GM12878 (cell line): ENCODE data around the gene CCDC57. TPM values are rescaled to one million over a fixed set of nuclear protein-coding genes. Genes with fewer than 3 reads are reported as not detected.

Source experiments
- ATAC-seq: fragments of 200-7000 bp; cut with Tn5 transposase; 3 replicates; pipeline ENCODE4 v1.9.1; 2020; ENCODE audit warnings: mild to moderate bottlenecking, moderate library complexity
- BruUV-seq: library from RNA; stranded (reverse); fragments of 400-500 nt; replicated peaks from 2 replicates; lab custom pipeline; 2021; lab: Mats Ljungman, UMichigan
- CTCF ChIA-PET: fragments of 300-600 bp; sonication (Branson Sonifier 250); formaldehyde crosslinking; extraction: SDS; loops from one replicate; lab custom pipeline; 2021; ENCODE audit warnings: inconsistent platforms; lab: Yijun Ruan, JAX
- POLR2A ChIA-PET: fragments of 350-600 bp; formaldehyde crosslinking; extraction: SDS; loops from one replicate; lab custom pipeline; 2021; ENCODE audit warnings: inconsistent platforms; lab: Charles Lee
- RAD21 ChIA-PET: fragments of 300-600 bp; sonication (Branson Sonifier 250); formaldehyde crosslinking; loops from one replicate; lab custom pipeline; 2023; ENCODE audit warnings: antibody characterized with exemption; ENCODE audit not compliant: unreplicated experiment; lab: Charles Lee
- SMC1A ChIA-PET: fragments of 300-600 bp; sonication (Branson Sonifier 250); formaldehyde crosslinking; loops from one replicate; lab custom pipeline; 2023; ENCODE audit not compliant: unreplicated experiment, uncharacterized antibody; lab: Charles Lee
- DNase-seq: peaks from one replicate; pipeline ENCODE4 v3.0.0-alpha.2; 2011; ENCODE audit warnings: low read depth, low spot score
- FAIRE-seq: peaks from 3 replicates; lab custom pipeline; 2011; peaks lifted over from hg19 to GRCh38; lab: Jason Lieb, UNC
- H2AFZ ChIP-seq: 2 replicates; pipeline ENCODE4 v1.6.0; 2011; ENCODE audit warnings: low read depth, low read length, control low read depth; ENCODE audit not compliant: control insufficient read depth
- H3K27ac ChIP-seq: 2 replicates; pipeline ENCODE4 v1.5.1; 2011; ENCODE audit warnings: control low read depth; ENCODE audit not compliant: control insufficient read depth, insufficient read depth
- H3K27me3 ChIP-seq, 2 experiments: replicated peaks in 1 of 2; 2 replicates each; pipeline versions ENCODE4 v1.6.0 to v1.6.1; 2011; ENCODE audit warnings: low read length in 1 of 2; ENCODE audit not compliant: control insufficient read depth in 2 of 2, insufficient read depth in 2 of 2
- H3K36me3 ChIP-seq, 2 experiments: 2 replicates each; pipeline ENCODE4 v1.5.1; 2011; ENCODE audit warnings: low read length in 1 of 2; ENCODE audit not compliant: control insufficient read depth in 2 of 2, insufficient read depth in 2 of 2
- H3K4me1 ChIP-seq: 2 replicates; pipeline ENCODE4 v1.6.1; 2011; ENCODE audit warnings: mild to moderate bottlenecking, low read length, moderate library complexity, mixed read lengths; ENCODE audit not compliant: control insufficient read depth, insufficient read depth
- H3K4me2 ChIP-seq: 2 replicates; pipeline ENCODE4 v1.6.0; 2011; ENCODE audit warnings: control low read depth; ENCODE audit not compliant: control insufficient read depth, insufficient read depth
- H3K4me3 ChIP-seq: fragments of 200-600 bp; sonication (generic); 2 replicates; pipeline ENCODE4 v1.5.1; 2016
- H3K79me2 ChIP-seq: 2 replicates; pipeline ENCODE4 v1.6.0; 2011; ENCODE audit warnings: low read length; ENCODE audit not compliant: control insufficient read depth, insufficient read depth
- H3K9ac ChIP-seq: 2 replicates; pipeline ENCODE4 v1.8.0; 2011; ENCODE audit warnings: low read length, control low read depth, mixed read lengths; ENCODE audit not compliant: control insufficient read depth, insufficient read depth
- H3K9me3 ChIP-seq: replicated peaks from 3 replicates; pipeline ENCODE4 v1.5.1; 2011; ENCODE audit warnings: mild to moderate bottlenecking, low read length; ENCODE audit not compliant: control insufficient read depth, insufficient read depth
- H4K20me1 ChIP-seq: 2 replicates; pipeline ENCODE4 v1.6.0; 2011; ENCODE audit not compliant: control insufficient read depth, insufficient read depth
- BMI1 ChIP-seq: fragments of 450-650 bp; IDR thresholded peaks from 2 replicates; pipeline ENCODE4 v1.6.1; 2016; ENCODE audit warnings: mild to moderate bottlenecking, moderate library complexity, borderline replicate concordance
- CHD1 ChIP-seq: IDR thresholded peaks from 2 replicates; pipeline ENCODE4 v1.6.1; 2012; ENCODE audit warnings: low read depth, low read length, improper control_type of control experiment
- CUX1 ChIP-seq: IDR thresholded peaks from 2 replicates; pipeline ENCODE4 v1.6.1; 2012; ENCODE audit warnings: improper control_type of control experiment, low read depth, low read length; ENCODE audit not compliant: insufficient replicate concordance
- ESRRA ChIP-seq: IDR thresholded peaks from 2 replicates; pipeline ENCODE4 v1.6.1; 2012; ENCODE audit warnings: mild to moderate bottlenecking, low read length, improper control_type of control experiment
- MEF2B ChIP-seq: fragments of 450-650 bp; IDR thresholded peaks from 2 replicates; pipeline ENCODE4 v1.6.1; 2018; ENCODE audit warnings: mild to moderate bottlenecking, moderate library complexity; ENCODE audit not compliant: partially characterized antibody, poor library complexity, severe bottlenecking
- RUNX3 ChIP-seq: IDR thresholded peaks from 2 replicates; pipeline ENCODE4 v1.6.1; 2012; ENCODE audit warnings: low read length, inconsistent platforms
- ZNF622 ChIP-seq: fragments of 450-650 bp; IDR thresholded peaks from 2 replicates; pipeline ENCODE4 v1.6.1; 2017; ENCODE audit warnings: mild to moderate bottlenecking, inconsistent platforms
- ZZZ3 ChIP-seq: IDR thresholded peaks from 2 replicates; pipeline ENCODE4 v1.6.1; 2011; ENCODE audit warnings: low read depth; ENCODE audit not compliant: control insufficient read depth, insufficient read length
- WGBS: methylation state at CpG from one replicate; pipeline ENCODE4 v1.1.6; 2016; ENCODE audit warnings: low lambda C conversion rate; ENCODE audit not compliant: insufficient replicate concordance, insufficient coverage; ENCODE audit errors: missing lambda C conversion rate; 5-methylcytosine and 5-hydroxymethylcytosine counted together
- in situ Hi-C: fragments of 300-500 bp; cut with MboI; formaldehyde crosslinking; loops from 9 replicates; pipeline ENCODE4 v1.14.3; 2018; ENCODE audit warnings: mixed read lengths
- intact Hi-C: fragments of 100-400 bp; cut with micrococcal nuclease; formaldehyde crosslinking; loops from one replicate; pipeline ENCODE4 v1.14.2; 2022; ENCODE audit not compliant: unreplicated experiment
- polyA plus RNA-seq, 11 experiments: library from polyadenylated mRNA; depleted of rRNA in 4 of 11; unstranded in 6 of 11; stranded (reverse) in 5 of 11; fragments of >200 nt; fragmentation: Nextera tagmentation in 4 of 11; fragmentation: Illumina TruSeq in 1 of 11; extraction: Ambion mirVana in 4 of 11; extraction: Trizol in 1 of 11; gene quantifications; 1 replicate in 1 of 11; 2 replicates in 10 of 11; pipeline versions ENCODE4 v1.2.1 to v1.2.3, GENCODE V29; 2011 to 2016; ENCODE audit warnings: inconsistent platforms in 2 of 11, missing spikeins in 2 of 11, low read depth in 1 of 11
- total RNA-seq, 4 experiments: library from RNA; depleted of rRNA in 3 of 4; stranded (reverse); fragments of >200 nt in 3 of 4; fragmentation: Illumina TruSeq in 1 of 4; extraction: Trizol in 1 of 4; gene quantifications; 2 replicates each; pipeline versions ENCODE4 v1.2.1 to v1.2.3, GENCODE V29; 2013 to 2021
- TF ChIP-seq, protein P1 (sequence below): IDR thresholded peaks from 2 replicates; pipeline ENCODE4 v1.6.1; 2011; ENCODE audit warnings: mild to moderate bottlenecking, low read depth, low read length, moderate library complexity; ENCODE audit not compliant: insufficient replicate concordance
- TF ChIP-seq, protein P2 (sequence below): fragments of 150-350 bp; IDR thresholded peaks from 2 replicates; pipeline ENCODE4 v1.6.1; 2016; ENCODE audit warnings: low read depth, low read length

CCDC57 gene
- total and polyA plus RNA-seq, 10 of the 15 experiments (the other 5 are each of a cell fraction or from before 2014, with no cell fraction given) = 5.4 to 123 (median 45.8) TPM

GRCh38 chr17:82106688-82107305, 105.8 kb downstream of the CCDC57 start:
- Histone ChIP-seq H4K20me1 (no peaks in the 10 kb centered on the region), H3K27me3 (no peaks in the 10 kb centered on the region), H3K4me2 (peak overlapping the region; percentile 88), H3K4me1 (peaks cover 21% of the 10 kb centered on the region), H3K79me2 (peaks cover 14% of the 10 kb centered on the region), H3K4me3 (peak overlapping the region; percentile 77), H3K9ac (peak overlapping the region; percentile 84), H2AFZ (peak overlapping the region; percentile 81), H3K36me3 (no peaks in the 10 kb centered on the region), H3K27ac (peak overlapping the region; percentile 87), H3K9me3 (no peaks in the 10 kb centered on the region)
- ChIA-PET RAD21 (interaction anchor here (0.7 to 1.5 kb wide), 8 partner anchors 8 to 191 kb away, joined by 3 to 5 read pairs (median 4); partner anchors contain the start of genes CENPX, DCXR, FASN and LRRC45), SMC1A (interaction anchor here (0.7 to 1.4 kb wide), 3 partner anchors 30 to 76 kb away, joined by 3 to 6 read pairs (median 4); partner anchors contain the start of gene DCXR), CTCF (interaction anchor here (0.8 to 2.0 kb wide), 11 partner anchors 9 to 99 kb away, joined by 3 to 11 read pairs (median 4); partner anchors contain the start of genes CENPX, DCXR, LRRC45 and RAC3), POLR2A (interaction anchor here (0.6 to 1.8 kb wide), 7 partner anchors 9 to 192 kb away, joined by 3 to 7 read pairs (median 4); partner anchors contain the start of genes DCXR and FASN)
- DNase-seq = no peak
- in situ Hi-C loops = no loop called here
- peak; percentile 13 for ATAC-seq
- FAIRE-seq = no peak
- BruUV-seq = TSS peak; percentile 85
- intact Hi-C loops = loop anchor here (5.0 kb wide), 1 partner anchor 46 kb away; no protein-coding TSS in a partner anchor
- WGBS = 23% methylated on average over 9 of the region's 9 CpGs
- TF ChIP-seq, protein P1, sequence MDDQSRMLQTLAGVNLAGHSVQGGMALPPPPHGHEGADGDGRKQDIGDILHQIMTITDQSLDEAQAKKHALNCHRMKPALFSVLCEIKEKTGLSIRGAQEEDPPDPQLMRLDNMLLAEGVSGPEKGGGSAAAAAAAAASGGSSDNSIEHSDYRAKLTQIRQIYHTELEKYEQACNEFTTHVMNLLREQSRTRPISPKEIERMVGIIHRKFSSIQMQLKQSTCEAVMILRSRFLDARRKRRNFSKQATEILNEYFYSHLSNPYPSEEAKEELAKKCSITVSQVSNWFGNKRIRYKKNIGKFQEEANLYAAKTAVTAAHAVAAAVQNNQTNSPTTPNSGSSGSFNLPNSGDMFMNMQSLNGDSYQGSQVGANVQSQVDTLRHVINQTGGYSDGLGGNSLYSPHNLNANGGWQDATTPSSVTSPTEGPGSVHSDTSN = peak; percentile 22
- TF ChIP-seq ZZZ3 = no peak
- 0 out of 2 replicates have a peak, but pooled peaks have one; percentile 1 for TF ChIP-seq RUNX3
- TF ChIP-seq, protein P2, sequence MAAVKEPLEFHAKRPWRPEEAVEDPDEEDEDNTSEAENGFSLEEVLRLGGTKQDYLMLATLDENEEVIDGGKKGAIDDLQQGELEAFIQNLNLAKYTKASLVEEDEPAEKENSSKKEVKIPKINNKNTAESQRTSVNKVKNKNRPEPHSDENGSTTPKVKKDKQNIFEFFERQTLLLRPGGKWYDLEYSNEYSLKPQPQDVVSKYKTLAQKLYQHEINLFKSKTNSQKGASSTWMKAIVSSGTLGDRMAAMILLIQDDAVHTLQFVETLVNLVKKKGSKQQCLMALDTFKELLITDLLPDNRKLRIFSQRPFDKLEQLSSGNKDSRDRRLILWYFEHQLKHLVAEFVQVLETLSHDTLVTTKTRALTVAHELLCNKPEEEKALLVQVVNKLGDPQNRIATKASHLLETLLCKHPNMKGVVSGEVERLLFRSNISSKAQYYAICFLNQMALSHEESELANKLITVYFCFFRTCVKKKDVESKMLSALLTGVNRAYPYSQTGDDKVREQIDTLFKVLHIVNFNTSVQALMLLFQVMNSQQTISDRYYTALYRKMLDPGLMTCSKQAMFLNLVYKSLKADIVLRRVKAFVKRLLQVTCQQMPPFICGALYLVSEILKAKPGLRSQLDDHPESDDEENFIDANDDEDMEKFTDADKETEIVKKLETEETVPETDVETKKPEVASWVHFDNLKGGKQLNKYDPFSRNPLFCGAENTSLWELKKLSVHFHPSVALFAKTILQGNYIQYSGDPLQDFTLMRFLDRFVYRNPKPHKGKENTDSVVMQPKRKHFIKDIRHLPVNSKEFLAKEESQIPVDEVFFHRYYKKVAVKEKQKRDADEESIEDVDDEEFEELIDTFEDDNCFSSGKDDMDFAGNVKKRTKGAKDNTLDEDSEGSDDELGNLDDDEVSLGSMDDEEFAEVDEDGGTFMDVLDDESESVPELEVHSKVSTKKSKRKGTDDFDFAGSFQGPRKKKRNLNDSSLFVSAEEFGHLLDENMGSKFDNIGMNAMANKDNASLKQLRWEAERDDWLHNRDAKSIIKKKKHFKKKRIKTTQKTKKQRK = no peak
- TF ChIP-seq ZNF622 = no peak
- TF ChIP-seq BMI1 = no peak
- no peak for TF ChIP-seq ESRRA
- TF ChIP-seq CUX1 = no peak
- peak; percentile 39 for TF ChIP-seq MEF2B
- no peak for TF ChIP-seq CHD1
